ENCODE measurements around the gene KIF5C.

Gene KIF5C

DNA sequence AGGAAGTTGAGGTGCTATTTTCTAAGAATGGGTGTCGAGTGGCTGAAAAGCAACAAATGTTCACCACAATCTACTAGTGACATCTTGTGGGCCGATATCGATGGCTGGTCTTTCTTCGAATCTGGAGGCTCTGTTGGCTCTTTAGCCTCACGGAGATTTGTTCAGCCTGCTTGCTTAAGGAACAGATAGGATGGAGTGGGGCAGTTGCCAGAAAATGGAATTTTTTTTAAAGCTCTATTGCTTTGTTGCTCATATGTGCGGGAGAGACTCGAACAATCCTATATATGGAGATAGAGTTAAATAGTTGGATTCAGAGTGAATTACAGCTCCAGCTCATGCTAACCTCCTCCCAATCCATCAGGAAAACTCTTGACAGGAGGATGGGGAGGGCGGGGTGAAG is 92.6 kb downstream of the KIF5C start:
- peaks cover 6% of the 10 kb centered on the region for H3K36me3 Mint-ChIP-seq (ENCODE audit: low read depth)
- peak overlapping the region in 2 of 3 experiments; percentile 11 to 19 for H3K4me3 Mint-ChIP-seq
- H3K9me3 Mint-ChIP-seq = no peaks in the 10 kb centered on the region
- peaks cover 8% of the 10 kb centered on the region for H3K27me3 Mint-ChIP-seq (ENCODE audit: low read depth)
- peak overlapping the region; percentile 81 for H3K27ac Mint-ChIP-seq
- peak in 1 of 3 experiments; percentile 21 for TF ChIP-seq CTCF (IDR thresholded peaks at IDR 0.05; ENCODE audit: unreplicated experiment in 3 of 3)
- peaks cover 33% of the 10 kb centered on the region for H3K4me1 Mint-ChIP-seq

GRCh38 chr2:148968301-148968700 is 93.3 kb downstream of the KIF5C start:
- no peak for TF ChIP-seq CTCF (IDR thresholded peaks at IDR 0.05; ENCODE audit: unreplicated experiment in 3 of 3)
- peak overlapping the region in 2 of 3 experiments; percentile 34 to 72 for H3K27ac Mint-ChIP-seq
- peaks cover 2% of the 10 kb centered on the region for H3K36me3 Mint-ChIP-seq (ENCODE audit: low read depth)
- H3K27me3 Mint-ChIP-seq (ENCODE audit: low read depth) = peaks cover 8% of the 10 kb centered on the region
- H3K9me3 Mint-ChIP-seq = no peaks in the 10 kb centered on the region
- peaks cover 33% of the 10 kb centered on the region for H3K4me1 Mint-ChIP-seq
- no peak overlapping the region for H3K4me3 Mint-ChIP-seq

DNA sequence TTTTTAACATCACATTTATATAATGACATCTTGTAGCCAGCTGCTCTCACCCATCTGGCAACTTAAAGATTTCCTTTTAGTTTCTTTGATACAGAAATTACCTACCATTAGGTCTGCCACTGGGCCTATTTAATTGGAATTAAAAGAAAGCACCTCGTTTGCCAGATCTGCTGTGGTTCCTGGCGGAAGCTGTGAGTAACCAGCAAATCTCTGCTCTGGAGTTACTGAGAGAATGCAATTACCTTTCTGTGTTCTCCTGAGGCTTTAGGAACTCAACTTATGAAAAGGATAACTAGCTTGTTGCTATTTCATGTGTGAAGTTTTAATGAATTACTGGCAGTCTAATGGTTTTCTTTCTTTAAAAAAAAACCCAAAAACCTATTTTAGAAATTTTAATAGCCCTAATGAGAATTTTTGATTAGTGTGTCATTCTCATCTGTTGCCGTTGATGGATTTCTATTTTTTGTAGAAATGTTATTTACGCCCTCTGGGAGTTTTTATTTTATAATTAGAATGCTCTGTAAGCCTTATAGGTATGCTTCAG is 93.8 kb downstream of the KIF5C start:
- Mint-ChIP-seq H3K9me3 (no peaks in the 10 kb centered on the region), H3K36me3 (ENCODE audit: low read depth) (no peaks in the 10 kb centered on the region), H3K4me3 (no peak overlapping the region), H3K27ac (peak overlapping the region; percentile 55 to 80 (median 72)), H3K4me1 (peaks cover 33% of the 10 kb centered on the region), H3K27me3 (ENCODE audit: low read depth) (peaks cover 11% of the 10 kb centered on the region)
- no peak for TF ChIP-seq CTCF (IDR thresholded peaks at IDR 0.05; ENCODE audit: unreplicated experiment in 3 of 3)

DNA sequence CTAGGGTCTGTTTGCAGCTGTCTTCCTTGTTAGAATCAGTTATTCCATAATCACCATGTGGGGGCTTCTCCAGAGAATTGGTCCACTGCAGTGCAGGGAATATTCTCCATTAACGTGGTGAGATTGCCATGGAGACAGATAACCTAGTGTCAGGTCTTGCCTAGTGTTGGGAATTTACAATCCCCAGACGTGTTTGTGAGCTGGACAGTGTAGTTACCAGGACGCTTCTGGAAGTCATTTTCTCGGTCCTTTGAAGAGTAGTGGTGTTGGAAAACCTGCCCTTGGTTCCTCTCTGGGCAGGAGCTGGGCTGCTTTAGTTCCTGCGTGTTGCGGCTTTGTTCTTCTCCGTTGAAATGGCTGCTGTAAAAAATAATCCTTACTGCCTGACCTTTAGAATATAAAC is 94.6 kb downstream of the KIF5C start:
- peaks cover 8% of the 10 kb centered on the region for H3K27me3 Mint-ChIP-seq (ENCODE audit: low read depth)
- peak overlapping the region in 1 of 3 experiments; percentile 6 for H3K4me3 Mint-ChIP-seq
- no peaks in the 10 kb centered on the region for H3K36me3 Mint-ChIP-seq (ENCODE audit: low read depth)
- TF ChIP-seq CTCF (IDR thresholded peaks at IDR 0.05; ENCODE audit: unreplicated experiment in 3 of 3) = no peak
- no peaks in the 10 kb centered on the region for H3K9me3 Mint-ChIP-seq
- peak overlapping the region; percentile 55 to 80 (median 72) for H3K27ac Mint-ChIP-seq
- H3K4me1 Mint-ChIP-seq = peaks cover 33% of the 10 kb centered on the region

DNA sequence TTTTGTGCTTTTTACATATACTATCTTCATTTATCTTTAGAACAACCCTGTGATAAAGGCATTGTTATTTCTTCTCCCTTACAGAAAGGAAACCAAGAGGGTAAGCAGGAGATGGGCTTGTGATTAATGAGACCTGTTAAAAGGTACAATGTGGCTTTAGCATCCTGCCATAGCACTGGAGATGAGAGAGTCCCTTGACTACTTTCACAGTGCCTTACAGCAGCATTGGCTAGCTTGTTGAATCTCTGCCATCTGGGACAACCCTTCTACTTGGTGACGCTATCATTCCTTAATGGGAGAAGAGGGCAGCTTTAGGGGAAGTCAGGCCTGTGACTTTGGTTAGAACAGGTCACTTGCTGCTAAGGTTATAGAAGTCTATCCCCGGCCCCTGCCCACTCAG is 95.4 kb downstream of the KIF5C start:
- H3K36me3 Mint-ChIP-seq (ENCODE audit: low read depth) = no peaks in the 10 kb centered on the region
- H3K9me3 Mint-ChIP-seq = no peaks in the 10 kb centered on the region
- peak overlapping the region in 1 of 3 experiments; percentile 80 for H3K27ac Mint-ChIP-seq
- H3K4me1 Mint-ChIP-seq = peaks cover 33% of the 10 kb centered on the region
- peaks cover 4% of the 10 kb centered on the region for H3K27me3 Mint-ChIP-seq (ENCODE audit: low read depth)
- TF ChIP-seq CTCF (IDR thresholded peaks at IDR 0.05; ENCODE audit: unreplicated experiment in 3 of 3) = no peak
- no peak overlapping the region for H3K4me3 Mint-ChIP-seq

- peaks cover 4% of the 10 kb centered on the region for H3K27me3 Mint-ChIP-seq (ENCODE audit: low read depth)
- no peak overlapping the region for H3K27ac Mint-ChIP-seq
- TF ChIP-seq CTCF (IDR thresholded peaks at IDR 0.05; ENCODE audit: unreplicated experiment in 3 of 3) = no peak
- H3K9me3 Mint-ChIP-seq = no peaks in the 10 kb centered on the region
- H3K36me3 Mint-ChIP-seq (ENCODE audit: low read depth) = no peaks in the 10 kb centered on the region
- peaks cover 27% of the 10 kb centered on the region for H3K4me1 Mint-ChIP-seq
- H3K4me3 Mint-ChIP-seq = no peak overlapping the region
Measured at GRCh38 chr2:148971547-148971946, 96.5 kb downstream of the KIF5C start.

Measured in nephron (organoid).